ENCODE measurements around the gene SSBP3. TPM values are rescaled to one million over a fixed set of nuclear protein-coding genes. Genes with fewer than 3 reads are reported as not detected.

The SSBP3 gene
- total RNA-seq, 1 donor from 2014 or later: 161 TPM

DNA sequence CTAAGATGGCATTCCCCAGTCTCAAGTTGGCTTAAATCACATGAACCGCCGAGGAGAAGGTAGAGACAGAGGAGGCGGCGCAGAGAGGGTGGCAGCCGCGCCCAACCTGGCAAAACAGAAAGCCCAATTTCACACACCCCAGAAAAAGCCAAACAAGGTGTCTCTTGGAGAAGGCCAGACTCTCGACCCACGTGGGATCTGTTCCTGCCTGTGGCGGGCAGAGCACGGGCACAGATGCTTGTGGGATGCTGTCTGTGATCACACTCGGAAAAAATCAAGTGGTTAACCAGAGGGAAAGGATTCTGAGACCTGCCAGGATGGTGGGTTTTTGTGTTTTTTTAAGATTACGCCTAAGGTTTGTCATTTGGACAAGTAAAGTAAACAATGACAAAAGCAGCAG is 125.5 kb downstream of the SSBP3 start:
- TF ChIP-seq, protein P1, sequence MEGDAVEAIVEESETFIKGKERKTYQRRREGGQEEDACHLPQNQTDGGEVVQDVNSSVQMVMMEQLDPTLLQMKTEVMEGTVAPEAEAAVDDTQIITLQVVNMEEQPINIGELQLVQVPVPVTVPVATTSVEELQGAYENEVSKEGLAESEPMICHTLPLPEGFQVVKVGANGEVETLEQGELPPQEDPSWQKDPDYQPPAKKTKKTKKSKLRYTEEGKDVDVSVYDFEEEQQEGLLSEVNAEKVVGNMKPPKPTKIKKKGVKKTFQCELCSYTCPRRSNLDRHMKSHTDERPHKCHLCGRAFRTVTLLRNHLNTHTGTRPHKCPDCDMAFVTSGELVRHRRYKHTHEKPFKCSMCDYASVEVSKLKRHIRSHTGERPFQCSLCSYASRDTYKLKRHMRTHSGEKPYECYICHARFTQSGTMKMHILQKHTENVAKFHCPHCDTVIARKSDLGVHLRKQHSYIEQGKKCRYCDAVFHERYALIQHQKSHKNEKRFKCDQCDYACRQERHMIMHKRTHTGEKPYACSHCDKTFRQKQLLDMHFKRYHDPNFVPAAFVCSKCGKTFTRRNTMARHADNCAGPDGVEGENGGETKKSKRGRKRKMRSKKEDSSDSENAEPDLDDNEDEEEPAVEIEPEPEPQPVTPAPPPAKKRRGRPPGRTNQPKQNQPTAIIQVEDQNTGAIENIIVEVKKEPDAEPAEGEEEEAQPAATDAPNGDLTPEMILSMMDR (IDR thresholded peaks at IDR 0.05; ENCODE audit: unreplicated experiment): no peak
- H3K27me3 Mint-ChIP-seq: no peaks in the 10 kb centered on the region
- peak overlapping the region; percentile 81 for H3K27ac Mint-ChIP-seq
- H3K4me3 Mint-ChIP-seq (ENCODE audit: low read depth): no peak overlapping the region
- no peak for DNase-seq (ENCODE audit: low spot score, unreplicated experiment)
- peaks cover 12% of the 10 kb centered on the region for H3K36me3 Mint-ChIP-seq (ENCODE audit: insufficient read depth)
- H3K4me1 Mint-ChIP-seq (ENCODE audit: low read depth): peaks cover 22% of the 10 kb centered on the region
- H3K9me3 Mint-ChIP-seq (ENCODE audit: low read depth): no peaks in the 10 kb centered on the region

DNA sequence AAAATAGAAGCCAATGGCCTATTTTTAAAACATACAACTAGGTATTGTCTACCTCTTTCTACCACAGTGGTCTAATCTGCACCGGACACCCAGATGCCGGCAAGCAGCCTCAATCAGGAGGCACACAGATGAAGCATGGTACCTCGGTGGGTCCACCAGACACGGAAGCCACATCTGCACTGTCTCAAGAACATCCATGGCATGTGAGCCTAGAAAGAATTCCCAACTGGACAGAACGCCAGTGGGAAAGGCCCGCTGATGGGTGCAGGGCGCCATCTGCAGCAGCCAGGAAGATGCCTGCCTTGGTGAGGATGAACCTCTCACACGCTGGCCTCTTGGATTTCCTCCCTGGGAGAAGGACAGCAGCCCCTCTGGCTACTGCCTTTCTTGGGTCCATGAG is 126.7 kb downstream of the SSBP3 start:
- DNase-seq (ENCODE audit: low spot score, unreplicated experiment): no peak
- H3K27ac Mint-ChIP-seq: no peak overlapping the region
- no peaks in the 10 kb centered on the region for H3K9me3 Mint-ChIP-seq (ENCODE audit: low read depth)
- H3K36me3 Mint-ChIP-seq (ENCODE audit: insufficient read depth): peaks cover 12% of the 10 kb centered on the region
- no peak overlapping the region for H3K4me3 Mint-ChIP-seq (ENCODE audit: low read depth)
- TF ChIP-seq, protein P1 (IDR thresholded peaks at IDR 0.05; ENCODE audit: unreplicated experiment): no peak
- peaks cover 26% of the 10 kb centered on the region for H3K4me1 Mint-ChIP-seq (ENCODE audit: low read depth)
- H3K27me3 Mint-ChIP-seq: no peaks in the 10 kb centered on the region

- no peaks in the 10 kb centered on the region for H3K9me3 Mint-ChIP-seq (ENCODE audit: low read depth)
- peaks cover 12% of the 10 kb centered on the region for H3K36me3 Mint-ChIP-seq (ENCODE audit: insufficient read depth)
- H3K27ac Mint-ChIP-seq: no peak overlapping the region
- DNase-seq (ENCODE audit: low spot score, unreplicated experiment): no peak
- H3K27me3 Mint-ChIP-seq: no peaks in the 10 kb centered on the region
- peaks cover 26% of the 10 kb centered on the region for H3K4me1 Mint-ChIP-seq (ENCODE audit: low read depth)
- H3K4me3 Mint-ChIP-seq (ENCODE audit: low read depth): no peak overlapping the region
- TF ChIP-seq, protein P1 (IDR thresholded peaks at IDR 0.05; ENCODE audit: unreplicated experiment): no peak
Measured at GRCh38 chr1:54278941-54279422, 127.2 kb downstream of the SSBP3 start.

DNA sequence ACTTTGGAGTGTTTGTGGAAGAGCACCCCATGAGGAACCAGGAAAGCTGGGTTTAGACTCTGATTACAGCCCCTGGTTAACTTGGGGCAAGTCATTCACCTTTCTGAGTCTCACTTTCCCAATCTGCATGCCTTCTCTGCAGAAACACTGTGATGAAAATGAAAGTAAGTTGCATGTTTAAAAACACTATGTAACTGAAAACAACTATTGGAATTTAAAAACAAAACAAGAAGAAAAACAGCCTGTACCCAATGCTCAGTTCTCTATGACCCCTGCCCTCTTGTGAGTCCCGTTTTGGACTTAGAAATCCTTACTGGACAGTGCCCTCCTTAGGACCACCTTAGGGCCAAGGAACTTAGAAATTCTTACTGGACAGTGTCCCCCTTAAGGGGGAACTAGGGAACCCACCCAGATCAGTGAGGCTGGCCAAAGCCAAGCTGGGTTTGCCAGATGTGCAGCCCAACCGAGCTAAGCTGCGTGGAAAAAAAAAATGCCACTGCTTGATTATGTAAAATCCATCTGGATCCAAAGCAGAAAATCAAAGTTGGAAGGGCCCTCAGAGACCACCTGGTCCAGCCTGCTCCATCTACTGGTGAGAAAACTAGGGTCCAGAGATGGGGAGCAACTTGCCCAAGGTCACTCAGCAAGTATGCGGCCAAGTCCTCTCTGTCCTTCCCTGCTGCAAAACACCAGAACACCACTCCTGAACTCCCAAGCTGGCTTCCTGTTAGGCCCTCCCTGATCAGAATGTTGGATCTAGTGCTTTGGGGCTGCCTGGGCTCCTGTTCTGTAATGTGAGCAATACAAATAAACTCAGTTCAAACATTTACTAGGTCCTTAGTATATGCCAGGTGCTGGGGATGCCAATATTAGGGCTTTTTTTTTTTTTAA is 128.5 kb downstream of the SSBP3 start:
- Mint-ChIP-seq H3K27me3 (no peaks in the 10 kb centered on the region), H3K4me3 (ENCODE audit: low read depth) (no peak overlapping the region), H3K36me3 (ENCODE audit: insufficient read depth) (peaks cover 12% of the 10 kb centered on the region), H3K9me3 (ENCODE audit: low read depth) (no peaks in the 10 kb centered on the region), H3K4me1 (ENCODE audit: low read depth) (peaks cover 31% of the 10 kb centered on the region), H3K27ac (no peak overlapping the region)
- no peak for DNase-seq (ENCODE audit: low spot score, unreplicated experiment)
- TF ChIP-seq, protein P1 (IDR thresholded peaks at IDR 0.05; ENCODE audit: unreplicated experiment): no peak

DNA sequence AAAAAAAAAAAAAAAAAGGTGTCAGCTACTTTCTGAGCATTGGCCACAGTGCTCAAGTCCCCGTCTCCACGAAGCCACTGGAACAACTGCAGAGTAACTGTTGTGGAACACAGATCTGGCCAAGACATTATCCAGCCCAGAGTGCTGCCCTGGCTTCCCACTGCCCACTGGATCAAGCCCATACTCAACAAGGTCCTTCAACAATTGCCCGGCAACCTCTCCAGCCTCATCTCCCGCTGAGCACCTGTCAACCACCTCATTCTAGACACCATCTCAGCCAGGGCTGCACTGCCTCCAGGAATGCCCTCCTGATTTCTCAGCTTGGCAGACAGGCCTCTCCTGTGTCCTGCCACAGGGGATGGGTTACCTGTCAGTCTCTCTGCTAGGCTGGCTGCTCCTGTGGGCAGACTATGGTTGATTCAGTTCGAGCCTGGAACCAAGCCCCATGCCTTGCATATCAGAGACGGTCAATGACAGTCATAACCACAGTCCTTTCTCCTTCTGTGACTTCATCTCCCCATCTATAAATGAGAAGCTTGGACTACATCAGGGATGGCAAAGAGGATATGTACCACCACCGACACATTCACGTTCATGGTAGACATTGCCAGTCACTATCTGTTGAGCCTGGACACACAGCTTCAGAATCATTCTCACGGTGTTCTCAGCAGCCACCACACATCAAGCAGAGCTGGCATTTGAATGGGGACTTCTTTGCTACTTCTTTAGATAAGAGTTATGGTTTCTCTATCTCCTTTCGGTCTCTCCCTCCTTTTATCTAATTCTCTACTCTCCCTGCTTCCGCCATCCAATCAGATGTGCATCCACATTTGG is 129.4 kb downstream of the SSBP3 start:
- peaks cover 12% of the 10 kb centered on the region for H3K36me3 Mint-ChIP-seq (ENCODE audit: insufficient read depth)
- H3K9me3 Mint-ChIP-seq (ENCODE audit: low read depth): no peaks in the 10 kb centered on the region
- H3K4me3 Mint-ChIP-seq (ENCODE audit: low read depth): no peak overlapping the region
- H3K27ac Mint-ChIP-seq: peak overlapping the region; percentile 92
- DNase-seq (ENCODE audit: low spot score, unreplicated experiment): no peak
- TF ChIP-seq, protein P1 (IDR thresholded peaks at IDR 0.05; ENCODE audit: unreplicated experiment): no peak
- no peaks in the 10 kb centered on the region for H3K27me3 Mint-ChIP-seq
- peaks cover 30% of the 10 kb centered on the region for H3K4me1 Mint-ChIP-seq (ENCODE audit: low read depth)
